HepG2 (cell line): ENCODE measurements around the gene RPL3. TPM values are rescaled to one million over a fixed set of nuclear protein-coding genes. Genes with fewer than 3 reads are reported as not detected.

ENCODE experiments used
- ATAC-seq: fragments of 200-7000 bp; cut with Tn5 transposase; 3 replicates; pipeline ENCODE4 v1.9.1; 2020; ENCODE audit warnings: mild to moderate bottlenecking, moderate library complexity
- Bru-seq: library from RNA; stranded (reverse); fragments of 400-500 nt; gene quantifications from one replicate; lab custom pipeline; 2021; lab: Mats Ljungman, UMichigan
- BruChase-seq, 2 experiments: library from RNA; stranded (reverse); fragments of 400-500 nt; gene quantifications; one replicate each; lab custom pipeline; 2021; lab: Mats Ljungman, UMichigan
- BruUV-seq: library from RNA; stranded (reverse); fragments of 400-500 nt; replicated peaks from 2 replicates; lab custom pipeline; 2021; lab: Mats Ljungman, UMichigan
- CTCF ChIA-PET: fragments of 300-600 bp; formaldehyde crosslinking; extraction: SDS; loops from one replicate; lab custom pipeline; 2021; ENCODE audit warnings: low total read pairs, inconsistent platforms, low intra/inter-chr PET ratio; lab: Yijun Ruan, JAX
- POLR2A ChIA-PET: fragments of 350-600 bp; sonication (Branson Sonifier 250); formaldehyde crosslinking; loops from one replicate; lab custom pipeline; 2020; ENCODE audit warnings: antibody characterized with exemption, inconsistent platforms; lab: Yijun Ruan, JAX
- DNase-seq: peaks from one replicate; pipeline ENCODE4 v3.0.0-alpha.2; 2015; ENCODE audit warnings: low spot score
- FAIRE-seq: peaks from 3 replicates; lab custom pipeline; 2011; peaks lifted over from hg19 to GRCh38; lab: Jason Lieb, UNC
- H2AFZ ChIP-seq: one replicate; pipeline ENCODE4 v1.6.1; 2011; ENCODE audit warnings: low read length, inconsistent platforms
- H3K27ac ChIP-seq: fragments of 300-600 bp; 3 replicates; pipeline ENCODE4 v1.8.0; 2011; ENCODE audit warnings: mixed run types, mild to moderate bottlenecking, mixed read lengths, low read length, inconsistent platforms; ENCODE audit not compliant: insufficient read depth; ENCODE audit errors: extremely low read length
- H3K27me3 ChIP-seq, 2 experiments: fragments of 200-600 bp in 1 of 2; 2 replicates in 1 of 2; 3 replicates in 1 of 2; pipeline versions ENCODE4 v1.6.0 to v1.8.0; 2011; ENCODE audit warnings: low read length in 2 of 2, mild to moderate bottlenecking in 2 of 2, moderate library complexity in 2 of 2, inconsistent platforms in 1 of 2; ENCODE audit not compliant: insufficient read depth in 2 of 2, control insufficient read depth in 1 of 2
- H3K36me3 ChIP-seq, 2 experiments: fragments of 200-600 bp in 1 of 2; replicated peaks in 1 of 2; 2 replicates in 1 of 2; 3 replicates in 1 of 2; pipeline versions ENCODE4 v1.5.1 to v1.8.0; 2011; ENCODE audit warnings: low read length in 2 of 2, inconsistent platforms in 1 of 2; ENCODE audit not compliant: insufficient read depth in 2 of 2, control insufficient read depth in 1 of 2
- H3K4me1 ChIP-seq: 2 replicates; pipeline ENCODE4 v1.5.1; 2012; ENCODE audit warnings: low read length, inconsistent platforms; ENCODE audit not compliant: insufficient read depth
- H3K4me2 ChIP-seq: 2 replicates; pipeline ENCODE4 v1.6.0; 2011; ENCODE audit warnings: low read depth, low read length, inconsistent platforms
- H3K4me3 ChIP-seq, 3 experiments: fragments of 200-600 bp in 1 of 3; sonication (generic), shearing (Covaris generic) in 1 of 3; replicated peaks in 1 of 3; 2 replicates each; pipeline ENCODE4 v1.5.1; 2011 to 2016; ENCODE audit warnings: low read length in 3 of 3, inconsistent platforms in 2 of 3, low read depth in 2 of 3, mild to moderate bottlenecking in 2 of 3, control low read depth in 1 of 3, mixed read lengths in 1 of 3; ENCODE audit not compliant: insufficient read depth in 1 of 3
- H3K79me2 ChIP-seq: one replicate; pipeline ENCODE4 v1.6.1; 2011; ENCODE audit warnings: low read length, inconsistent platforms; ENCODE audit not compliant: insufficient read depth
- H3K9ac ChIP-seq: 2 replicates; pipeline ENCODE4 v1.6.0; 2011; ENCODE audit warnings: mild to moderate bottlenecking, low read depth, low read length, inconsistent platforms; ENCODE audit not compliant: insufficient read depth
- H3K9me3 ChIP-seq: 2 replicates; pipeline ENCODE4 v1.5.1; 2012; ENCODE audit warnings: mild to moderate bottlenecking, low read length
- H4K20me1 ChIP-seq: 2 replicates; pipeline ENCODE4 v1.6.0; 2011; ENCODE audit warnings: inconsistent platforms, mild to moderate bottlenecking, low read length, moderate library complexity; ENCODE audit not compliant: insufficient read depth
- MNT ChIP-seq: fragments of 450-650 bp; IDR thresholded peaks from 2 replicates; pipeline ENCODE4 v1.6.1; 2016
- PREB ChIP-seq: sonication (generic); formaldehyde crosslinking; IDR thresholded peaks from 2 replicates; pipeline ENCODE4 v1.4.0; 2020; ENCODE audit warnings: missing genetic modification reagents
- THAP8 ChIP-seq: sonication (generic); formaldehyde crosslinking; IDR thresholded peaks from 2 replicates; pipeline ENCODE4 v1.5.1; 2020; ENCODE audit warnings: missing genetic modification reagents, mild to moderate bottlenecking, borderline replicate concordance
- ZZZ3 ChIP-seq: sonication (generic); formaldehyde crosslinking; IDR thresholded peaks from 2 replicates; pipeline ENCODE4 v1.4.0; 2020; ENCODE audit warnings: missing genetic modification reagents, mild to moderate bottlenecking, borderline replicate concordance
- WGBS: methylation state at CpG from one replicate; pipeline ENCODE4 v1.1.6; 2017; ENCODE audit warnings: low lambda C conversion rate; 5-methylcytosine and 5-hydroxymethylcytosine counted together
- in situ Hi-C: cut with HindIII; loops from 2 replicates; pipeline ENCODE4 v1.10.0; 2017; ENCODE audit warnings: low pct_unique_long_range_greater_than_20kb; ENCODE audit not compliant: extremely low pct_ligation_motif_present
- intact Hi-C: fragments of 100-400 bp; cut with micrococcal nuclease; formaldehyde crosslinking; loops from one replicate; pipeline ENCODE4 v1.10.0; 2022; ENCODE audit not compliant: unreplicated experiment
- long read RNA-seq, 2 experiments: library from RNA in 1 of 2; library from polyadenylated mRNA in 1 of 2; stranded (forward) in 1 of 2; unstranded in 1 of 2; transcript quantifications; one replicate each; pipeline ENCODE4 v2.0.0, GENCODE V29; 2019 to 2022
- polyA minus RNA-seq, 3 experiments: library from RNA; depleted of rRNA, polyadenylated mRNA; stranded (reverse); fragments of >200 nt; gene quantifications; 2 replicates each; pipeline ENCODE4 v1.2.3, GENCODE V29; 2011; ENCODE audit warnings: low replicate concordance in 1 of 3
- polyA plus RNA-seq, 8 experiments: library from polyadenylated mRNA; depleted of rRNA in 3 of 8; stranded (reverse) in 7 of 8; unstranded in 1 of 8; fragments of >200 nt; fragmentation: Illumina TruSeq in 4 of 8; extraction: Trizol in 4 of 8; gene quantifications; 2 replicates each; pipeline versions ENCODE4 v1.2.1 to v1.2.3, GENCODE V29; 2011 to 2016; ENCODE audit warnings: low read depth in 4 of 8, missing spikeins in 1 of 8, mixed read lengths in 1 of 8; ENCODE audit not compliant: insufficient read depth in 1 of 8
- total RNA-seq, 5 experiments: library from RNA; depleted of rRNA; stranded (reverse); fragments of >200 nt; fragmentation: Illumina TruSeq; extraction: Trizol; gene quantifications; 2 replicates each; pipeline ENCODE4 v1.2.3, GENCODE V29; 2016; ENCODE audit warnings: low read depth in 1 of 5

The RPL3 gene
- total RNA-seq (2016; rRNA removed; fragmentation: Illumina TruSeq; extraction: Trizol) (1,051 and 1,499 TPM in 2 replicates), polyA plus RNA-seq (2011; rRNA removed) (3,218 and 3,279 TPM in 2 replicates), polyA minus RNA-seq (2011; rRNA and poly(A)+ RNA removed; ENCODE audit: low replicate concordance) (2,170 and 2,278 TPM in 2 replicates), Bru-seq, nascent RNA (percentile 99 among the genes with signal in this experiment), BruChase-seq, experiment 1, labeled RNA remaining after a 6-hour chase (percentile 100 among the genes with signal in this experiment), BruChase-seq, experiment 2, labeled RNA remaining after a 2-hour chase (percentile 99 among the genes with signal in this experiment)
- 1,087 and 1,361 TPM in 2 replicates for total RNA-seq (2016; cell fraction: cytosol; rRNA removed; fragmentation: Illumina TruSeq; extraction: Trizol; ENCODE audit: low read depth)
- total RNA-seq (2016; cell fraction: insoluble cytoplasmic fraction; rRNA removed; fragmentation: Illumina TruSeq; extraction: Trizol) = 1,096 and 1,452 TPM in 2 replicates
- total RNA-seq (2016; cell fraction: membrane; rRNA removed; fragmentation: Illumina TruSeq; extraction: Trizol) = 2,264 and 2,553 TPM in 2 replicates
- 614 and 672 TPM in 2 replicates for total RNA-seq (2016; cell fraction: nucleus; rRNA removed; fragmentation: Illumina TruSeq; extraction: Trizol)
- polyA plus RNA-seq (2011; cell fraction: cytosol; rRNA removed) = 5,445 and 6,556 TPM in 2 replicates
- 1,725 and 2,021 TPM in 2 replicates for polyA plus RNA-seq (2011; cell fraction: nucleus; rRNA removed)
- polyA plus RNA-seq (2012) = 2,306 and 3,237 TPM in 2 replicates
- polyA plus RNA-seq (2016; cell fraction: cytosol; fragmentation: Illumina TruSeq; extraction: Trizol; ENCODE audit: low read depth) = 2,660 and 3,068 TPM in 2 replicates
- 2,953 and 3,012 TPM in 2 replicates for polyA plus RNA-seq (2016; cell fraction: insoluble cytoplasmic fraction; fragmentation: Illumina TruSeq; extraction: Trizol; ENCODE audit: low read depth)
- polyA plus RNA-seq (2016; cell fraction: membrane; fragmentation: Illumina TruSeq; extraction: Trizol; ENCODE audit: low read depth) = 4,441 and 4,891 TPM in 2 replicates
- polyA plus RNA-seq (2016; cell fraction: nucleus; fragmentation: Illumina TruSeq; extraction: Trizol; ENCODE audit: insufficient read depth, low read depth) = 1,802 and 1,847 TPM in 2 replicates
- polyA minus RNA-seq (2011; cell fraction: cytosol; rRNA and poly(A)+ RNA removed) = 946 and 956 TPM in 2 replicates
- 510 and 805 TPM in 2 replicates for polyA minus RNA-seq (2011; cell fraction: nucleus; rRNA and poly(A)+ RNA removed)
- long read RNA-seq, experiment 1, transcript RPL3-201 (10 exons, 1,442 nt) = major isoform, 5,652 of 7,127 reads
- long read RNA-seq, experiment 1, transcript RPL3-202 (9 exons, 1,289 nt) = minor isoform, 1,046 of 7,127 reads
- long read RNA-seq, experiment 1, partial matches to known transcripts = 304 of 7,127 reads
- long read RNA-seq, experiment 1, other reads (novel, unspliced or antisense) = 123 of 7,127 reads
- long read RNA-seq, experiment 2, transcript RPL3-202 (9 exons, 1,289 nt) = minor isoform, 1,512 of 5,917 reads
- long read RNA-seq, experiment 2, transcript RPL3-217 (3 exons, 827 nt) = minor isoform, 8 of 5,917 reads
- long read RNA-seq, experiment 2, transcript RPL3-201 (10 exons, 1,442 nt) = major isoform, 2,863 of 5,917 reads
- long read RNA-seq, experiment 2, partial matches to known transcripts = 786 of 5,917 reads
- long read RNA-seq, experiment 2, other reads (novel, unspliced or antisense) = 743 of 5,917 reads

GRCh38 chr22:39319284-39320022 is at the start of gene RPL3:
RPL3 (minus strand) TSS chr22:39319623; CDS start chr22:39319597, 26 bp downstream.
- H3K79me2 ChIP-seq = peaks cover 46% of the 10 kb centered on the region
- H3K9me3 ChIP-seq = no peaks in the 10 kb centered on the region
- ATAC-seq = peak; percentile 65
- H3K9ac ChIP-seq = peak within 1 kb of the TSS; percentile 98
- H3K4me1 ChIP-seq = peaks cover 51% of the 10 kb centered on the region
- under 1% methylated on average over 36 of the region's 65 CpGs for WGBS
- in situ Hi-C loops (no loop called here), intact Hi-C loops (loop anchor here (5.0 kb wide), 1 partner anchor 77 kb away; the partner anchor contains the start of gene PDGFB)
- H3K27ac ChIP-seq = peak within 1 kb of the TSS; percentile 97
- peak within 1 kb of the TSS; percentile 76 to 94 (median 87) for H3K4me3 ChIP-seq
- H3K36me3 ChIP-seq = peaks cover 26 to 43% of the 10 kb centered on the region in 2 experiments
- peak; percentile 82 for FAIRE-seq
- CTCF ChIA-PET = no interaction called here
- no peaks in the 10 kb centered on the region; a peak in 1 of 5 replicates for H3K27me3 ChIP-seq
- peaks cover 47% of the 10 kb centered on the region for H4K20me1 ChIP-seq
- H2AFZ ChIP-seq = no peak within 1 kb of the TSS
- BruUV-seq = no TSS peak
- peak within 1 kb of the TSS; percentile 94 for H3K4me2 ChIP-seq
- POLR2A ChIA-PET = interaction anchor here (0.5 to 5.2 kb wide), 53 partner anchors 9 to 858 kb away, joined by 3 to 93 read pairs (median 6); partner anchors contain the start of genes ATF4, CBX7, GTPBP1 and MIEF1
- peak; percentile 98 for DNase-seq
- no peak; the same call in 1 of the 2 replicates for TF ChIP-seq THAP8
- TF ChIP-seq MNT = peak; percentile 43
- TF ChIP-seq ZZZ3 (CRISPR knock-in tag) = peak; percentile 98; the same call in 1 of the 2 replicates
- TF ChIP-seq PREB = no peak
